Measurements from ENCODE around the gene SULT1A1. TPM values are rescaled to one million over a fixed set of nuclear protein-coding genes. Genes with fewer than 3 reads are reported as not detected.
"Not testable (repeated sequence)": the region's sequence is repeated elsewhere in the genome, so short reads cannot be mapped to it uniquely, and the experiment has no call there.

Gene SULT1A1
- total RNA-seq, 4 donors from 2014 or later, result 120 to 959 (median 337) TPM

GRCh38 chr16:28604186-28604565 lies 5.7 kb downstream of the SULT1A1 start:
- no peak for TF ChIP-seq CTCF (IDR thresholded peaks at IDR 0.05)
- no peak for TF ChIP-seq POLR2A (IDR thresholded peaks at IDR 0.05)
- peak in 1 of 3 donors; percentile 48 for DNase-seq
- H3K36me3 ChIP-seq, result peaks cover 0 to 37% (median 0%) of the 10 kb centered on the region in 3 donors
- H3K9me3 ChIP-seq, result no peaks in the 10 kb centered on the region
- peaks cover 0 to 16% (median 0%) of the 10 kb centered on the region in 4 donors for H3K4me1 ChIP-seq
- H3K4me3 ChIP-seq, result no peak overlapping the region
- no peaks in the 10 kb centered on the region for H3K27me3 ChIP-seq
- peak overlapping the region in 1 of 4 donors; percentile 12 for H3K27ac ChIP-seq

GRCh38 chr16:28603381-28604185 lies 6.3 kb downstream of the SULT1A1 start:
- Histone ChIP-seq H3K36me3 (peaks cover 0 to 37% (median 0%) of the 10 kb centered on the region in 3 donors), H3K27ac (peak overlapping the region in 1 of 4 donors; percentile 12), H3K4me1 (peaks cover 0 to 10% (median 0%) of the 10 kb centered on the region in 4 donors), H3K27me3 (no peaks in the 10 kb centered on the region), H3K9me3 (no peaks in the 10 kb centered on the region), H3K4me3 (no peak overlapping the region)
- no peak for TF ChIP-seq POLR2A (IDR thresholded peaks at IDR 0.05)
- TF ChIP-seq CTCF (IDR thresholded peaks at IDR 0.05), result no peak
- DNase-seq, result peak in 1 of 3 donors; percentile 49

GRCh38 chr16:28602529-28602928 lies 7.3 kb downstream of the SULT1A1 start:
- Histone ChIP-seq H3K36me3 (peaks cover 0 to 29% (median 0%) of the 10 kb centered on the region in 3 donors), H3K9me3 (no peaks in the 10 kb centered on the region), H3K27me3 (no peaks in the 10 kb centered on the region), H3K4me3 (no peak overlapping the region), H3K4me1 (peaks cover 0 to 4% (median 0%) of the 10 kb centered on the region in 4 donors), H3K27ac (no peak overlapping the region)
- no peak for TF ChIP-seq POLR2A (IDR thresholded peaks at IDR 0.05)
- no peak for TF ChIP-seq CTCF (IDR thresholded peaks at IDR 0.05)
- DNase-seq, result peak in 1 of 3 donors; percentile 52

GRCh38 chr16:28602062-28602461 lies 7.8 kb downstream of the SULT1A1 start:
- H3K27me3 ChIP-seq, H3K4me1 ChIP-seq, H3K4me3 ChIP-seq, H3K9me3 ChIP-seq: not testable (repeated sequence)
- DNase-seq, result peak in 1 of 3 donors; percentile 57
- H3K36me3 ChIP-seq, result peaks cover 0 to 27% (median 0%) of the 10 kb centered on the region in 3 donors
- peak overlapping the region in 1 of 4 donors; percentile 63 for H3K27ac ChIP-seq

GRCh38 chr16:28601589-28601988 lies 8.3 kb downstream of the SULT1A1 start:
- peak in 1 of 3 donors; percentile 46 for DNase-seq
- H3K4me3 ChIP-seq, H3K9me3 ChIP-seq, H3K27me3 ChIP-seq: not testable (repeated sequence)
- Histone ChIP-seq H3K27ac (peak overlapping the region in 1 of 4 donors; percentile 63), H3K4me1 (peaks cover 0 to 13% (median 0%) of the 10 kb centered on the region in 4 donors), H3K36me3 (peaks cover 0 to 22% (median 0%) of the 10 kb centered on the region in 3 donors)

GRCh38 chr16:28600965-28601364 lies 8.9 kb downstream of the SULT1A1 start:
- peak overlapping the region in 1 of 4 donors; percentile 63 for H3K27ac ChIP-seq
- H3K27me3 ChIP-seq, H3K9me3 ChIP-seq, DNase-seq, H3K4me3 ChIP-seq: not testable (repeated sequence)
- H3K4me1 ChIP-seq, result peaks cover 0 to 15% (median 0%) of the 10 kb centered on the region in 4 donors
- H3K36me3 ChIP-seq, result peaks cover 0 to 16% (median 0%) of the 10 kb centered on the region in 3 donors

GRCh38 chr16:28599377-28600285 lies 10.2 kb downstream of the SULT1A1 start:
- H3K4me3 ChIP-seq, H3K9me3 ChIP-seq, DNase-seq, H3K27ac ChIP-seq, H3K27me3 ChIP-seq, H3K36me3 ChIP-seq: not testable (repeated sequence)
- H3K4me1 ChIP-seq, result peaks cover 0 to 15% (median 0%) of the 10 kb centered on the region in 4 donors
